Central memory CD4-positive, alpha-beta T cell (primary cell): ENCODE results near the gene KRTAP10-7.
"Not testable (repeated sequence)": the region's sequence is repeated elsewhere in the genome, so short reads cannot be mapped to it uniquely, and the experiment has no call there.

Experiments
- DNase-seq: peaks from one replicate; pipeline ENCODE4 v3.0.0; 2022

Gene KRTAP10-7

DNA sequence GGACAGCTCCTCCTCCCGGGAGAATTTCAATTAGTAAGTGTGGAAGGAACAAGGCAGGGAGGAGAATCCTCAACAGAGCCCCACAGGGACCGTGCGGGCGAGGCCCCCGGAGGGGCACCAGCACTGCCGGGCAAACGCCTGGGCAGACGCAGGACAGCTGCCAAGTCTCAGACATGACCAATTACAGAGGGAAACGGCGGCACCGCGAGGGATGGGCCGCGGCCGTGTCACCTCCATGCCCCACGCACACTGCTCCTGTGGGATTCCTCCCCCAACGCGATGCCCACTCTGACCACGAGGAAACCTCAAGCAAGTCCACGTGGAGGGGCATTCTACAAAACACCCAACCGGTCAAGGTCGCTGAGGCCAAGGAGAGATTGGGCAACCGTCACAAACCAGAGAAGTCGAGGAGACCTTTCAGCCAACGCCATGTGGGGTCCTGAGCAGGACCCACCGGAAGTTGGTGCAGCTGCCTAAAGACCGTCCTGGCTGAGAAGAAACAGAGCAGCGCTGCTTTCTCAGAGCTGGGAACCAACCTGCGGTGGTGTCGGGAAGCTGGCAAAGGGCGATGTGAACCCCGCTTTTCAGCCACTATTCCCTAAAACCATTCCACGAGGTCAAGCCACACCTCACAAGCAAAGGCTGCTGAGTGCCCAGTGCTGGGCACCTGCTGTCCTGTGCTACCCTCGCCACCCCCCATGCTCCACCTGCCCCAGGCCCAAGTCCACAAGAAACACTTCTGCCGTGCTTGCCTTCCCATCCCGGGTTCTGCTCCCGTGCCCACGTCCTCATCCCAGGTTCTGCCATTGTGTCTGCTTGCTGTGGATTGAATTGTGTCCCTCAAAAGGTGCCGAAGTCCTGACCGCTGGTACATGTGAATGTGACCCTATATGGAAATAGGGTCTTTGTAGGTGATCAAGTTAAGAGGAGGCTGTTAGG is 28.3 kb upstream of the KRTAP10-7 start:
- no peak for DNase-seq

- no peak for DNase-seq
Measured at GRCh38 chr21:44572959-44573583, 27.3 kb upstream of the KRTAP10-7 start.

DNA sequence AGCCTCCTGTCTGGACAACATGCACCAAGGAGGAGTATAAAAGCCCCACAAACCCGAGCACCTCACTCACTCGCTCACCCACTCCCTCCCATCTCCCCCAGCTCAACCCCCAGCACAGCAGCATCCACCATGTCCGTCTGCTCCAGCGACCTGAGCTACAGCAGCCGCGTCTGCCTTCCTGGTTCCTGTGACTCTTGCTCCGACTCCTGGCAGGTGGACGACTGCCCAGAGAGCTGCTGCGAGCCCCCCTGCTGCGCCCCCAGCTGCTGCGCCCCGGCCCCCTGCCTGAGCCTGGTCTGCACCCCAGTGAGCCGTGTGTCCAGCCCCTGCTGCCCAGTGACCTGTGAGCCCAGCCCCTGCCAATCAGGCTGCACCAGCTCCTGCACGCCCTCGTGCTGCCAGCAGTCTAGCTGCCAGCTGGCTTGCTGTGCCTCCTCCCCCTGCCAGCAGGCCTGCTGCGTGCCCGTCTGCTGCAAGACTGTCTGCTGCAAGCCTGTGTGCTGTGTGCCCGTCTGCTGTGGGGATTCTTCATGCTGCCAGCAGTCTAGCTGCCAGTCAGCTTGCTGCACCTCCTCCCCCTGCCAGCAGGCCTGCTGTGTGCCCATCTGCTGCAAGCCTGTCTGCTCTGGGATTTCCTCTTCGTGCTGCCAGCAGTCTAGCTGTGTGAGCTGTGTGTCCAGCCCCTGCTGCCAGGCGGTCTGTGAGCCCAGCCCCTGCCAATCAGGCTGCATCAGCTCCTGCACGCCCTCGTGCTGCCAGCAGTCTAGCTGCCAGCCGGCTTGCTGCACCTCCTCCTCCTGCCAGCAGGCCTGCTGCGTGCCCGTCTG is 26.6 kb upstream of the KRTAP10-7 start, which contains the start of gene KRTAP10-4:
Gene KRTAP10-4 (plus strand): TSS at position 100 of the 827 bp plus-strand sequence. CDS start 30 bp downstream, at position 130.
- not testable (repeated sequence) for DNase-seq

- DNase-seq: no peak
Measured at GRCh38 chr21:44574457-44575306, 25.7 kb upstream of the KRTAP10-7 start.

GRCh38 chr21:44575307-44576024 is 24.9 kb upstream of the KRTAP10-7 start:
- no peak for DNase-seq

- no peak for DNase-seq
Measured at GRCh38 chr21:44576025-44576420, 24.4 kb upstream of the KRTAP10-7 start.

DNA sequence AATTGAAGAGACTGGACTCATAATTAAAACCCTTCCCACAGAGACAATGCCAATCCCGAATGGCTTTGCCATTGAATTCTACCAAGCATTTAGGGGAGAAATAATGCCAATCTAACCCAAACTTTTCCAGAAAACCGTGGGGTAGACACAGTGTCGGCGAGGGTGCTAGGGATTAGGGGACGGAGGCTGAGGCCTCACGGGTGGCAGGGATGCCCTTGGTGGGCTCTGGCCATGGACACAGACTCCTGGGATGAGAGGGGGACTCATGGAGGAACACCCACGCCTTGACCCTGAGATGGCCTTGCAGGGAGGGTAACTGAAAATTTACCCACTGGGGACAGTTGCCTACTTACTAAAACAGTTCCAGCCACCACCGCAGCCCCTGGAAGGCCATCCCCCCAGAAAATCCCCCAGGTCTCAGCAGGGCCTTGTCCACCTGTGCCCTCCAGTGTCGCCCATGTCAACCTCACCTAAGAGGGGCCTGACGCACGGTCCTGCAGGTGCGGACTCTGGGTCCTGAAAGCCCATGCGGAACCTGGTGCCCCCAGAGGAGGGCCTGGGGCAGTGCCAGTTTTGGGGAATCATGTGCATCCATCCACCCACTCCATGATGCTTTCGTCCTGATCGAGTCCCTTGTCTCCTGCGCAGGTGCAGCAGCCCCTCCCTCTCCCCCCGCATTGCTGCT is 21.9 kb upstream of the KRTAP10-7 start:
- no peak for DNase-seq

GRCh38 chr21:44579056-44579832 is 21.2 kb upstream of the KRTAP10-7 start:
- DNase-seq: no peak

GRCh38 chr21:44579833-44580144 is 20.6 kb upstream of the KRTAP10-7 start:
- DNase-seq: no peak

DNA sequence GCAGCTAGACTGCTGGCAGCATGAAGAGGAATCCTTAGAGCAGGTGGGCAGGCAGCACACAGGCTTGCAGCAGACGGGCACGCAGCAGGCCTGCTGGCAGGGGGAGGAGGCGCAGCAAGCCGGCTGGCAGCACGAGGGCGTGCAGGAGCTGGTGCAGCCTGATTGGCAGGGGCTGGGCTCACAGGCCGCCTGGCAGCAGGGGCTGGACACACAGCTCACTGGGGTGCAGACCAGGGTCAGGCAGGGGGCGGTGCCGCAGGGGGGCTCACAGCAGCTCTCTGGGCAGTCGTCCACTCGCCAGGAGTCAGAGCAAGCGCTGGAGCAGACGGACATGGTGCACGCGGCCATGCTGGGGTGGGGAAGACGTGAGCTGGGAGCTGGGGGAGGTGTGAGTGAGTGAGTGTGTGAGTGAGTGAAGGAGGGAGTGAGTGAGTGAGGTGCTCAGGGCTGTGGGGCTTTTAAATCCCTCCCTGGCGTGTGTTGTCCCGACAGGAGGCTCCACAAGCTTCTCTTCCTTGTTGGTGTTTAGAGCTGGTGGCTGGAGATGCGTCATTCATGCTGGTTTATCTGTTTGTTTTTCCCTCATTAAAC is 20.1 kb upstream of the KRTAP10-7 start, which contains the start of gene KRTAP10-5:
Gene KRTAP10-5 (minus strand): TSS at position 374 of the 591 bp plus-strand sequence. CDS start 26 bp downstream, at position 348.
- DNase-seq: not testable (repeated sequence)

- DNase-seq: no peak
Measured at GRCh38 chr21:44581158-44581557, 19.2 kb upstream of the KRTAP10-7 start.

- no peak for DNase-seq
Measured at GRCh38 chr21:44582055-44582454, 18.3 kb upstream of the KRTAP10-7 start.

DNA sequence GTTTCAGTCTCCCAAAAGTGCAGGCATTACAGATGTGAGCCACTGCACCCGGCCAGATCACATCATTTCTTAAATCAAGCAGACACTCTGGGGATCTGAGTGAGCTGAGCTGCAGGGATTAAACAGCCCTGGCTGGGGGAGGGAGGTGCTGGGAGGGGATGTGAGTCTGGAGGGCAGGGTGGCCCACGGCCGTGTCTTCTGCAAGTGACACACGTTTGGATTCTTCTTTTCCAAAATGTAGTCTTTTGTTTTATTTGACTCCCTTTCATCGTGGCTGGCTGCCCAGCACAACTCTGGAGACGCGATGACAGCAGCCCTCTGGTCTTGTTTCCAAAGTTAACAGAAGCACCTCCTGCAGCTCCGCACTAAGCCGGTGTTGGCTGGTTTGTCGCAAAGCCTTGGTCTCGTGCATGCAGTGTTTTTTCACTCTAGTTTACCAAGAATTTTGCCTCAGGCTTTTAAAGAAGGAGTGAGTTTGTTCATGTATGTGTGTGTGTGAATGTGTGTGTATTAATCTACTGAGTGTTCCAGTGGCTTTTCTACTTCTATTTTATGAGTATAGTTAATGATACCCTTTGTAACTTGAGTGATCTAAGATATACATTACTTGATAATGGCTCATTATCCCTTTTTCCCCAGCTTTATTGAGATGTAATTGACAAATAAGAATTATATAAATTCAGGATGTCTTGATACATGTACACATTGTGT is 17.2 kb upstream of the KRTAP10-7 start:
- no peak for DNase-seq

DNA sequence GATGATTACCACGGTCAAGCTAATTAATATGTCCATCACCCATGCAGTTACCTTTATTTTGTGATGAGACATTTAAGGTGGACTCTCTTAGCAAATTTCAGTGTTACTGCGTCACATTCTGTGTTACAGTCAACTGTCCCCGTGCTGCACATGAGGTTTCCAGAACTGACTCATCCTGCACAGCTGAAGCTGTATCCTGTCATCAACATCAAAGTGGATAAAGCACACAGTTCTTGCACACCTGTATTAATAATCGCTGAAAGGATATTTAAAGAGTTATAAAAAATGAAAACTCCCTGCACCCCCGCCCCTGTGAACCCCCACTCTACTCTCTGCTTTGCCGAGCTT is 16.6 kb upstream of the KRTAP10-7 start:
- DNase-seq: peak; percentile 9

DNA sequence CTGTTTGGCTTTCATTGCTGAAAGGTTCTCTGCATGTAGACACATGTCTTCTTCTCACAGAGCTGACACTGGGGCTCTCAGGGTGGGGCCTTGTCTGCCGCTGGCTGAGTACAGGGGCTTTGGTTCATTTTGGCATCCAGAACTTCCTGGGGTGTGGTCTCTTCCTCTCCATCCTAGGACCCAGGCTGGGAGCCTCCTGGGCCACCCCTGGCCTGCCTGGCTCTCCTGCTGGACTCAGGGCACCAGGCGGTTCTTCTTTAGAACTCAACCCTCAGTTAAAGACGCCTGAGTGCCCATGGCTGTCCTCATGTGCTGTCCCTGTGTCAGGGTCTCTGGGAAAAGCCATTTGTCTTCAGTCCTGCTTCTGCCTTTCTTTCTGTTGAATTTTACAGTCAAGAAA is 14.5 kb upstream of the KRTAP10-7 start:
- no peak for DNase-seq

DNA sequence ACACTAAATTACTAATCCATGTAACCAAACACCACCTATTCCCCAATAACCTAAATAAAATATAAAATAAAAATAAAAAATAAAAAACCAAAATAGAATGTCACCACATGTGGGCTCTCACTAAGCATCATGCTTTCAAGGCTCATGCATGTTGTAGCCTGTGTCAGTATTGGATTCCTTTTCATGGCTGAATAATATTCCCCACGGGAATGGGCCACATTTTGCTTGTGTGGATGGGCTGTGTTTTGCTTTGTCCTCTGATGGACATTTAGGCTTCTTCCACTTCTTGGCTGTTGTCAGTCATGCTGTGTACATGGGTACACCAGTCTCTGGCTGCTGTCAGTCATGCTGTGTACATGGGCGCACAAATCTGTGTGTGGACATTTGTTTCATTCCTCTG is 11.3 kb upstream of the KRTAP10-7 start:
- no peak for DNase-seq

DNA sequence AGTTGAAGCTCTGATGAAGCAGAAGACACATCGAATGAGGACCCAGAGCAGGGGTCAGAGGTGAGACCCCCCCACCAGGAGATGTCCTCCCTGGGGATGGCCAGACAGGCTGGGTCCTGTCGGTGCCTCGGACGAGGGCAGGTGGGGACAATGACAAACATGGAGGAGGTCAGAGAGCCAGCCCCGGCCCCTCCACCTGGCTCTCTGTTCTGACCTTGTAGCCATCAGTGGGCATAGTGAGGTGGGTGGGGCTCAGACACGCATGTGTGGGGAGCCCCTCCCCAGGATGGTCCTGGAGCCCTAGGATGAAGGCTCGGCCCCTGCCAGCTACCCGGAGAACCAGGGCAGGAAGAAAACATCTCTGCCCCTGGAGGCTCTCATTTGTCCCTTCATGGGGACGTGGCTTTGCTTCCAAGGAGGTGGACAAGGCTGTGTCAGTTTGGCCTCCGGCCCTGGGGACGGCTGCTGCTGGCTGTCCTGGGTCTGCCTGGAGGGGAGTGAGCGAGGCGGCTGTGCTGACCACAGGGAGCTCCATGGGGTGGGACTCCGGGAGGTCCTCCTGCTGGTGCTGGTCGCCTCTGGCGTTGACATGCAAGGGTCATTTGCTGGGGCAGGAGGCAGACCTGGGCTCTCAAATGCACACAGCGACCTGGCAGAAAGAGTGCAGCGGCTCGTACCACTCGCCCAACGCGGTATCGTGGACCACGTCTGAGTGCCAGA is 10.7 kb upstream of the KRTAP10-7 start:
- DNase-seq: no peak

GRCh38 chr21:44590311-44590721 is 10.1 kb upstream of the KRTAP10-7 start:
- no peak for DNase-seq
